ENCODE results near the gene POC1B.

DNA sequence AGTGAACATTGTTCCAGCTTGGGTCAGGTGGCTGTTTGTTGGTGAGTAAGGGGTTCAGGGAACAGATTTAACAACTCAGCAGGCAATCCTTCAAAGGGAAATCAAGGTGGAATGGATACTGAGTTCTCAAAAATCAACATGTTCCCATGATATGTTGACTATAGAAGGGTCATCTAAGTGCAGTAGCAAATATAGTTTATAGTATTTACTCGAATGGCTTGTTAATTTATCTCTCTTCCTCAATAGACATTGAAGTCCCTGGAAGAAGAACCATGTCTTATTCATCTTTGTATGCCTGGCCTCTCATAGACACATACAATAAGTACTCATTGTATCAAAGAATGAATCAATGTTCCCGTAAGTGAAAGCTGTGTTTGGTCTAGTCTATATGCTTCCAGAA is 149.0 kb downstream of the POC1B start:
- TF ChIP-seq CTCF (IDR thresholded peaks at IDR 0.05 in 8 of 11, conservative IDR thresholded peaks at IDR 0.05 in 3 of 11) (no peak), POLR2A (IDR thresholded peaks at IDR 0.05) (no peak), POLR2AphosphoS5 (IDR thresholded peaks at IDR 0.05) (no peak)
